NCI-H82 (cell line): ENCODE data around the gene CTBP2.
"Not testable (repeated sequence)": the region's sequence is repeated elsewhere in the genome, so short reads cannot be mapped to it uniquely, and the experiment has no call there.

Source experiments
- DNase-seq: peaks from one replicate; lab custom pipeline; 2025; lab: John Stamatoyannopoulos, UW

CTBP2 gene

GRCh38 chr10:124997771-124998623 is 162.4 kb downstream of the CTBP2 start:
- no peak for DNase-seq

GRCh38 chr10:124997306-124997705 is 163.1 kb downstream of the CTBP2 start:
- no peak for DNase-seq

GRCh38 chr10:124996854-124997215 is 163.5 kb downstream of the CTBP2 start:
- no peak for DNase-seq

GRCh38 chr10:124996127-124996853 is 164.1 kb downstream of the CTBP2 start:
- DNase-seq: no peak

- DNase-seq: no peak
Measured at GRCh38 chr10:124995605-124996004, 164.8 kb downstream of the CTBP2 start.

- DNase-seq: no peak
Measured at GRCh38 chr10:124994573-124995473, 165.5 kb downstream of the CTBP2 start.

- DNase-seq: no peak
Measured at GRCh38 chr10:124993736-124994451, 166.5 kb downstream of the CTBP2 start.

GRCh38 chr10:124993345-124993708 is 167.0 kb downstream of the CTBP2 start:
- no peak for DNase-seq

GRCh38 chr10:124992462-124993344 is 167.7 kb downstream of the CTBP2 start:
- peak; percentile 70 for DNase-seq

GRCh38 chr10:124991835-124992234 is 168.5 kb downstream of the CTBP2 start:
- DNase-seq: no peak

- DNase-seq: no peak
Measured at GRCh38 chr10:124990671-124991625, 169.4 kb downstream of the CTBP2 start.

- DNase-seq: no peak
Measured at GRCh38 chr10:124989526-124989925, 170.8 kb downstream of the CTBP2 start.

GRCh38 chr10:124988753-124989152 is 171.6 kb downstream of the CTBP2 start:
- not testable (repeated sequence) for DNase-seq

GRCh38 chr10:124987788-124988187 is 172.6 kb downstream of the CTBP2 start:
- DNase-seq: no peak

- no peak for DNase-seq
Measured at GRCh38 chr10:124985162-124985561, 175.2 kb downstream of the CTBP2 start.

GRCh38 chr10:124984376-124984775 is 176.0 kb downstream of the CTBP2 start:
- DNase-seq: no peak

GRCh38 chr10:124983321-124983720 is 177.0 kb downstream of the CTBP2 start:
- DNase-seq: no peak

- no peak for DNase-seq
Measured at GRCh38 chr10:124978376-124978725, 182.0 kb downstream of the CTBP2 start.

GRCh38 chr10:124977648-124978375 is 182.6 kb downstream of the CTBP2 start:
- DNase-seq: no peak
